Transverse colon (tissue), 3 donors: ENCODE data around the gene HLA-DRB5.

ENCODE experiments used
- POLR2A ChIP-seq: fragments of 450-650 bp; IDR thresholded peaks from one replicate; pipeline ENCODE4 v1.6.1; 2016; ENCODE audit warnings: antibody characterized with exemption, mild to moderate bottlenecking, moderate library complexity
- TF ChIP-seq, protein P1 (sequence below), 5 experiments: fragments of 200-600 bp in 3 of 5; fragments of 450-650 bp in 2 of 5; sonication (generic) in 3 of 5; IDR thresholded peaks; 1 replicate in 2 of 5; 2 replicates in 3 of 5; pipeline ENCODE4 v1.5.1; 2016 to 2017; ENCODE audit warnings: antibody characterized with exemption in 5 of 5, inconsistent platforms in 3 of 5, mild to moderate bottlenecking in 2 of 5, moderate library complexity in 1 of 5

DNA sequence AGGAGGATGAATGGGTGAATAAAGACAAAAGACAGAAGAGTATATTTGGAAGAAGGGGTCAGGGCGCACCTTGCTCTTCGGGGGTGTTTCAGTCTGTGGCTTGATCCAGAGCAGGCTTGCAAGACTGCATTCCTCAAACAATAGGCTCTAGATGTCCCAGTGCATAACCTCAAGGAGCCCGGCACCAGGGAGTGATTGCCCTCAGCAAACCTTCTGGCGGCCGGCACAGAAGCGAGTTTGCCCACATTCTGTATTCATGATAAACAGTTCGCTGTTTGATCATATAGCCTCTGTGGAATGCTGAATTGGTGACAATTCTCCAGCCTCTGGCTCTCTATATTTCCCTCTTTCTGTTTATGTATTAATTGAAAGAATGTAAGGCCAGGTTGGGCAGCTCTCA lies 29.7 kb upstream of the HLA-DRB5 start:
- TF ChIP-seq POLR2A = no peak
- TF ChIP-seq, protein P1, sequence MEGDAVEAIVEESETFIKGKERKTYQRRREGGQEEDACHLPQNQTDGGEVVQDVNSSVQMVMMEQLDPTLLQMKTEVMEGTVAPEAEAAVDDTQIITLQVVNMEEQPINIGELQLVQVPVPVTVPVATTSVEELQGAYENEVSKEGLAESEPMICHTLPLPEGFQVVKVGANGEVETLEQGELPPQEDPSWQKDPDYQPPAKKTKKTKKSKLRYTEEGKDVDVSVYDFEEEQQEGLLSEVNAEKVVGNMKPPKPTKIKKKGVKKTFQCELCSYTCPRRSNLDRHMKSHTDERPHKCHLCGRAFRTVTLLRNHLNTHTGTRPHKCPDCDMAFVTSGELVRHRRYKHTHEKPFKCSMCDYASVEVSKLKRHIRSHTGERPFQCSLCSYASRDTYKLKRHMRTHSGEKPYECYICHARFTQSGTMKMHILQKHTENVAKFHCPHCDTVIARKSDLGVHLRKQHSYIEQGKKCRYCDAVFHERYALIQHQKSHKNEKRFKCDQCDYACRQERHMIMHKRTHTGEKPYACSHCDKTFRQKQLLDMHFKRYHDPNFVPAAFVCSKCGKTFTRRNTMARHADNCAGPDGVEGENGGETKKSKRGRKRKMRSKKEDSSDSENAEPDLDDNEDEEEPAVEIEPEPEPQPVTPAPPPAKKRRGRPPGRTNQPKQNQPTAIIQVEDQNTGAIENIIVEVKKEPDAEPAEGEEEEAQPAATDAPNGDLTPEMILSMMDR (IDR thresholded peaks at IDR 0.05) = no peak
